ENCODE data around the gene LRRC25.

DNA sequence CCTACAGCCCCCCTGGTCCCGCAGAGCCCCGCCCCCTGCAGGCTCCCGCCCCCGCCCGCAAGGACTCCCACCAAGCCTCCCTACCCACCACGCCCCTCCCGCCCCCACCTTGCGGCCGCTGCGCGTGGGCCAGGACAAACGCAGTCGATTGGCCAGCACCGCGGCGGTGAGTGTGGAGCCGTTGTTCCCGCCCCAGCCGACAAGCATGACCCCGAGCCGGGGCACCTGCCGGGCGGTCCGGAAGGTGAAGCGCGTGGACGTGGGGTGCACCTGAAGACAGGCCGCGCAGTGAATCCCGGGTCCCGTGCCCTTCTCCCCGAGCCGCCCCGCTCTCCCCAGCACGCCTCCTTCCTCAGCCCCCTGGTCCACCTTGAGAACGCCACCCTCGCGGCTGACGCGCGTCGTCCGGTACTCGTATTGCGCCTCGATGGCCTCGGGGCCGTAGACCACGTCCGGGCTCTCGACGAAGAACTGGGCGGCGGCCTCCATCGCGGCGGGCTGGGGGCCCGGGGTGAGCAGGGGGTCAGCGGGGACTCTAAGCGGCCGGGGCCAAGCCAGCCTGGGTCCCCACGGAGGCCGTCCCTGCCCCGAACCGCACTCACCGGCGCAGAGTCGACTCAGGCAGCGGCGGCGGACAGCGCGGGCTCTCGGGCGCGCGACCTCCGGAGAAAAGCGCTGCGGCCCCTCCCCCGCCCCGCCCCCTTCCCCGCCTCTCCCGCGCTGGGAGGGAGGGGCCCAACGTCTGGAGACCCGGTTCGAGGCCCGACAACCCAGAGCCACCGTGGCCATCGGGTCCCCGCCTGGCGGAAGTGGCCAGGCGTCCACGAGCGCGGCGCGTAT, 40.3 kb upstream of the LRRC25 start, which contains the start of gene ISYNA1:
- TF ChIP-seq, protein P1, sequence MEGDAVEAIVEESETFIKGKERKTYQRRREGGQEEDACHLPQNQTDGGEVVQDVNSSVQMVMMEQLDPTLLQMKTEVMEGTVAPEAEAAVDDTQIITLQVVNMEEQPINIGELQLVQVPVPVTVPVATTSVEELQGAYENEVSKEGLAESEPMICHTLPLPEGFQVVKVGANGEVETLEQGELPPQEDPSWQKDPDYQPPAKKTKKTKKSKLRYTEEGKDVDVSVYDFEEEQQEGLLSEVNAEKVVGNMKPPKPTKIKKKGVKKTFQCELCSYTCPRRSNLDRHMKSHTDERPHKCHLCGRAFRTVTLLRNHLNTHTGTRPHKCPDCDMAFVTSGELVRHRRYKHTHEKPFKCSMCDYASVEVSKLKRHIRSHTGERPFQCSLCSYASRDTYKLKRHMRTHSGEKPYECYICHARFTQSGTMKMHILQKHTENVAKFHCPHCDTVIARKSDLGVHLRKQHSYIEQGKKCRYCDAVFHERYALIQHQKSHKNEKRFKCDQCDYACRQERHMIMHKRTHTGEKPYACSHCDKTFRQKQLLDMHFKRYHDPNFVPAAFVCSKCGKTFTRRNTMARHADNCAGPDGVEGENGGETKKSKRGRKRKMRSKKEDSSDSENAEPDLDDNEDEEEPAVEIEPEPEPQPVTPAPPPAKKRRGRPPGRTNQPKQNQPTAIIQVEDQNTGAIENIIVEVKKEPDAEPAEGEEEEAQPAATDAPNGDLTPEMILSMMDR (conservative IDR thresholded peaks at IDR 0.05; ENCODE audit: low read depth, low read length), result no peak
- TF ChIP-seq EZH2 (IDR thresholded peaks at IDR 0.05; ENCODE audit: low read length, unreplicated experiment) (no peak), EZH2phosphoT487 (IDR thresholded peaks at IDR 0.05; ENCODE audit: borderline replicate concordance, low read length) (no peak)
